ENCODE results near the gene PAXIP1. TPM values are rescaled to one million over a fixed set of nuclear protein-coding genes. Genes with fewer than 3 reads are reported as not detected.
"Not testable (repeated sequence)": the region's sequence is repeated elsewhere in the genome, so short reads cannot be mapped to it uniquely, and the experiment has no call there.

The PAXIP1 gene
- total and polyA plus RNA-seq, 7 donors, result 4.2 to 13.6 (median 9.2) TPM

- H3K27me3 ChIP-seq, result peaks cover 0 to 6% (median 0%) of the 10 kb centered on the region in 3 donors
- H3K4me3 ChIP-seq, result no peak overlapping the region
- H3K9me3 ChIP-seq, result no peaks in the 10 kb centered on the region
- TF ChIP-seq POLR2A (IDR thresholded peaks at IDR 0.05) (no peak), POLR2AphosphoS5 (IDR thresholded peaks at IDR 0.05) (no peak), EP300 (IDR thresholded peaks at IDR 0.05) (no peak), CTCF (IDR thresholded peaks at IDR 0.05) (no peak)
- 84 to 86% methylated on average over 4 of the region's 4 CpGs for WGBS, 2 donors
- H3K27ac ChIP-seq, result no peak overlapping the region
- intact Hi-C loops (cut with DNase I), result no loop called here
- no peaks in the 10 kb centered on the region for H3K4me1 ChIP-seq
- DNase-seq, result no peak
- H3K36me3 ChIP-seq, result no peaks in the 10 kb centered on the region
These were observed 35.4 kb upstream of the PAXIP1 start for GRCh38 chr7:155038335-155038734.

GRCh38 chr7:155034495-155034894, 31.6 kb upstream of the PAXIP1 start:
- not testable (repeated sequence) for H3K36me3 ChIP-seq

GRCh38 chr7:155032978-155033377, 30.1 kb upstream of the PAXIP1 start:
- TF ChIP-seq POLR2AphosphoS5 (IDR thresholded peaks at IDR 0.05) (no peak), EP300 (IDR thresholded peaks at IDR 0.05) (no peak), CTCF (IDR thresholded peaks at IDR 0.05) (no peak), POLR2A (IDR thresholded peaks at IDR 0.05) (no peak)
- no peaks in the 10 kb centered on the region for H3K4me1 ChIP-seq
- H3K27ac ChIP-seq, result no peak overlapping the region
- WGBS, 2 donors, result 71 to 75% methylated on average over 6 of the region's 6 CpGs
- intact Hi-C loops (cut with DNase I), result no loop called here
- H3K36me3 ChIP-seq, result no peaks in the 10 kb centered on the region
- no peaks in the 10 kb centered on the region for H3K27me3 ChIP-seq
- H3K9me3 ChIP-seq, result no peaks in the 10 kb centered on the region
- DNase-seq, result no peak
- H3K4me3 ChIP-seq, result no peak overlapping the region

More at GRCh38 chr7:155034495-155034894, 31.6 kb upstream of the PAXIP1 start:
- H3K27me3 ChIP-seq; intact Hi-C loops (cut with DNase I); DNase-seq; H3K4me1 ChIP-seq; H3K9me3 ChIP-seq; H3K27ac ChIP-seq; H3K4me3 ChIP-seq: not testable (repeated sequence)
- 88 to 92% methylated on average over 15 of the region's 15 CpGs for WGBS, 2 donors

GRCh38 chr7:155027879-155028278, 25.0 kb upstream of the PAXIP1 start:
- no peak for DNase-seq
- no peaks in the 10 kb centered on the region for H3K4me1 ChIP-seq
- H3K27me3 ChIP-seq, result no peaks in the 10 kb centered on the region
- intact Hi-C loops (cut with DNase I), result no loop called here
- 96% methylated on average over 1 of the region's 1 CpG for WGBS, 2 donors
- no peaks in the 10 kb centered on the region for H3K36me3 ChIP-seq
- TF ChIP-seq POLR2AphosphoS5 (IDR thresholded peaks at IDR 0.05) (no peak), CTCF (IDR thresholded peaks at IDR 0.05) (no peak), EP300 (IDR thresholded peaks at IDR 0.05) (no peak), POLR2A (IDR thresholded peaks at IDR 0.05) (no peak)
- H3K27ac ChIP-seq, result no peak overlapping the region
- no peaks in the 10 kb centered on the region for H3K9me3 ChIP-seq
- H3K4me3 ChIP-seq, result no peak overlapping the region

GRCh38 chr7:155021699-155022145, 18.8 kb upstream of the PAXIP1 start:
- intact Hi-C loops (cut with DNase I), result no loop called here

More at GRCh38 chr7:155021699-155022145, 18.8 kb upstream of the PAXIP1 start:
- TF ChIP-seq EP300 (IDR thresholded peaks at IDR 0.05) (no peak), POLR2A (IDR thresholded peaks at IDR 0.05) (no peak), CTCF (IDR thresholded peaks at IDR 0.05) (no peak), POLR2AphosphoS5 (IDR thresholded peaks at IDR 0.05) (no peak)
- H3K9me3 ChIP-seq, result no peaks in the 10 kb centered on the region
- H3K36me3 ChIP-seq, result no peaks in the 10 kb centered on the region
- DNase-seq, result no peak
- no peak overlapping the region for H3K4me3 ChIP-seq
- WGBS, 2 donors, result 50 to 51% methylated on average over 7 of the region's 7 CpGs
- H3K4me1 ChIP-seq, result no peaks in the 10 kb centered on the region
- H3K27ac ChIP-seq, result no peak overlapping the region
- no peaks in the 10 kb centered on the region for H3K27me3 ChIP-seq

Measured in sigmoid colon (tissue), 7 donors.